OCI-LY1 (cell line): Measurements from ENCODE around the gene GSTO1.

Experiments used
- H2AFZ ChIP-seq: fragments of 200-600 bp; sonication (generic), shearing (Covaris generic); 2 replicates; pipeline ENCODE4 v1.6.0; 2014; ENCODE audit warnings: antibody characterized with exemption, mild to moderate bottlenecking, low read length
- H3F3A ChIP-seq: fragments of 200-600 bp; sonication (generic), shearing (Covaris generic); 2 replicates; pipeline ENCODE4 v1.6.0; 2014; ENCODE audit warnings: mild to moderate bottlenecking, antibody characterized with exemption, low read length, moderate library complexity; ENCODE audit not compliant: insufficient read depth
- H3K27ac ChIP-seq: fragments of 200-600 bp; sonication (generic); 2 replicates; pipeline ENCODE4 v1.5.1; 2014; ENCODE audit warnings: low read length, mixed run types, mild to moderate bottlenecking, low read depth; ENCODE audit not compliant: poor library complexity, severe bottlenecking
- H3K27me3 ChIP-seq: fragments of 200-600 bp; sonication (generic); 2 replicates; pipeline ENCODE4 v1.6.0; 2014; ENCODE audit warnings: antibody characterized with exemption, mild to moderate bottlenecking, low read length, moderate library complexity; ENCODE audit not compliant: insufficient read depth
- H3K36me3 ChIP-seq: fragments of 200-600 bp; sonication (generic); 2 replicates; pipeline ENCODE4 v1.6.1; 2014; ENCODE audit warnings: mild to moderate bottlenecking, antibody characterized with exemption, low read length, moderate library complexity, mixed read lengths; ENCODE audit not compliant: insufficient read depth
- H3K4me1 ChIP-seq: fragments of 200-600 bp; sonication (generic); 2 replicates; pipeline ENCODE4 v1.5.1; 2014; ENCODE audit warnings: mild to moderate bottlenecking, low read length, moderate library complexity; ENCODE audit not compliant: insufficient read depth, severe bottlenecking
- H3K4me2 ChIP-seq: fragments of 200-600 bp; sonication (generic), shearing (Covaris generic); 2 replicates; pipeline ENCODE4 v1.6.1; 2014; ENCODE audit warnings: low read length
- H3K4me3 ChIP-seq: fragments of 200-600 bp; sonication (generic); 2 replicates; pipeline ENCODE4 v1.5.1; 2014; ENCODE audit warnings: low read length, low read depth, mild to moderate bottlenecking, mixed read lengths; ENCODE audit not compliant: poor library complexity, severe bottlenecking
- H3K79me2 ChIP-seq: fragments of 200-600 bp; shearing (Covaris generic); 2 replicates; pipeline ENCODE4 v1.6.1; 2016; ENCODE audit warnings: mixed run types, low read length, mixed read lengths; ENCODE audit not compliant: insufficient read depth
- H3K9ac ChIP-seq: fragments of 200-600 bp; sonication (generic), shearing (Covaris generic); 2 replicates; pipeline ENCODE4 v1.6.1; 2014; ENCODE audit warnings: mild to moderate bottlenecking, low read length, mixed read lengths
- H3K9me2 ChIP-seq: fragments of 200-600 bp; sonication (generic), shearing (Covaris generic); 2 replicates; pipeline ENCODE4 v1.6.1; 2014; ENCODE audit warnings: low read depth, mild to moderate bottlenecking, low read length, mixed read lengths
- H3K9me3 ChIP-seq: fragments of 200-600 bp; shearing (Covaris generic); 2 replicates; pipeline ENCODE4 v1.6.1; 2014; ENCODE audit warnings: low read length, mixed read lengths
- H4K20me1 ChIP-seq: fragments of 200-600 bp; sonication (generic), shearing (Covaris generic); 2 replicates; pipeline ENCODE4 v1.6.0; 2016; ENCODE audit warnings: mild to moderate bottlenecking, low read length; ENCODE audit not compliant: insufficient read depth
- CTCF ChIP-seq: fragments of 200-600 bp; sonication (generic), shearing (Covaris generic); IDR thresholded peaks from 2 replicates; pipeline ENCODE4 v1.5.1; 2017; ENCODE audit warnings: mild to moderate bottlenecking, antibody characterized with exemption, low read length, moderate library complexity, mixed read lengths
- EZH2 ChIP-seq: fragments of 200-600 bp; sonication (generic), shearing (Covaris generic); IDR thresholded peaks from 2 replicates; pipeline ENCODE4 v1.8.0; 2017; ENCODE audit warnings: borderline replicate concordance, mixed run types, mild to moderate bottlenecking, antibody characterized with exemption, low read length, moderate library complexity, mixed read lengths

The GSTO1 gene

GRCh38 chr10:104304927-104305326 is 50.2 kb downstream of the GSTO1 start:
- no peaks in the 10 kb centered on the region for H3K27me3 ChIP-seq
- H3F3A ChIP-seq: no peaks in the 10 kb centered on the region
- H3K27ac ChIP-seq: no peak overlapping the region
- H3K79me2 ChIP-seq: no peaks in the 10 kb centered on the region
- no peak overlapping the region for H3K9ac ChIP-seq
- H3K4me3 ChIP-seq: no peak overlapping the region
- H3K4me2 ChIP-seq: no peak overlapping the region
- H3K4me1 ChIP-seq: no peaks in the 10 kb centered on the region
- no peaks in the 10 kb centered on the region for H3K9me2 ChIP-seq
- H3K36me3 ChIP-seq: no peaks in the 10 kb centered on the region; the same call in 1 of the 2 replicates
- no peak for TF ChIP-seq EZH2
- TF ChIP-seq CTCF: no peak
- H2AFZ ChIP-seq: no peak overlapping the region
- no peaks in the 10 kb centered on the region for H4K20me1 ChIP-seq
- no peaks in the 10 kb centered on the region for H3K9me3 ChIP-seq

GRCh38 chr10:104306897-104307296 is 52.2 kb downstream of the GSTO1 start:
- H3K9me2 ChIP-seq: no peaks in the 10 kb centered on the region
- H3K79me2 ChIP-seq: no peaks in the 10 kb centered on the region
- no peaks in the 10 kb centered on the region for H3F3A ChIP-seq
- no peak overlapping the region for H3K4me3 ChIP-seq
- H2AFZ ChIP-seq: no peak overlapping the region
- no peaks in the 10 kb centered on the region for H3K9me3 ChIP-seq
- TF ChIP-seq CTCF (no peak), EZH2 (no peak)
- no peaks in the 10 kb centered on the region for H3K4me1 ChIP-seq
- H3K4me2 ChIP-seq: no peak overlapping the region
- H3K9ac ChIP-seq: no peak overlapping the region
- no peak overlapping the region for H3K27ac ChIP-seq
- no peaks in the 10 kb centered on the region for H3K27me3 ChIP-seq
- no peaks in the 10 kb centered on the region for H4K20me1 ChIP-seq
- H3K36me3 ChIP-seq: no peaks in the 10 kb centered on the region; the same call in 1 of the 2 replicates

- no peak overlapping the region for H2AFZ ChIP-seq
- no peaks in the 10 kb centered on the region for H3K9me3 ChIP-seq
- no peaks in the 10 kb centered on the region for H3K9me2 ChIP-seq
- no peak overlapping the region for H3K4me3 ChIP-seq
- H3K27me3 ChIP-seq: no peaks in the 10 kb centered on the region
- TF ChIP-seq CTCF (no peak), EZH2 (no peak)
- H3K9ac ChIP-seq: no peak overlapping the region
- no peaks in the 10 kb centered on the region for H3K4me1 ChIP-seq
- H3F3A ChIP-seq: no peaks in the 10 kb centered on the region
- no peak overlapping the region for H3K27ac ChIP-seq
- no peaks in the 10 kb centered on the region for H3K79me2 ChIP-seq
- no peaks in the 10 kb centered on the region; the same call in 1 of the 2 replicates for H3K36me3 ChIP-seq
- H3K4me2 ChIP-seq: no peak overlapping the region
- no peaks in the 10 kb centered on the region for H4K20me1 ChIP-seq
These were observed 53.1 kb downstream of the GSTO1 start for GRCh38 chr10:104307576-104308438.
